Retinal pigment epithelial cell (primary cell): ENCODE measurements around the gene FN3K.
A peak's percentile ranks its signal among the peaks of the same experiment; 100 is the strongest.

Source experiments
- DNase-seq: peaks from one replicate; pipeline ENCODE4 v3.0.0-alpha.2; 2010; ENCODE audit warnings: low read depth
- H3K4me3 ChIP-seq: 2 replicates; pipeline ENCODE4 v1.5.1; 2011; ENCODE audit warnings: mild to moderate bottlenecking, low read length, control low read depth, moderate library complexity
- TF ChIP-seq, protein P1 (sequence below): conservative IDR thresholded peaks from 2 replicates; pipeline ENCODE4 v1.5.1; 2011; ENCODE audit warnings: low read depth, low read length, control low read depth, inconsistent platforms

Gene FN3K

DNA sequence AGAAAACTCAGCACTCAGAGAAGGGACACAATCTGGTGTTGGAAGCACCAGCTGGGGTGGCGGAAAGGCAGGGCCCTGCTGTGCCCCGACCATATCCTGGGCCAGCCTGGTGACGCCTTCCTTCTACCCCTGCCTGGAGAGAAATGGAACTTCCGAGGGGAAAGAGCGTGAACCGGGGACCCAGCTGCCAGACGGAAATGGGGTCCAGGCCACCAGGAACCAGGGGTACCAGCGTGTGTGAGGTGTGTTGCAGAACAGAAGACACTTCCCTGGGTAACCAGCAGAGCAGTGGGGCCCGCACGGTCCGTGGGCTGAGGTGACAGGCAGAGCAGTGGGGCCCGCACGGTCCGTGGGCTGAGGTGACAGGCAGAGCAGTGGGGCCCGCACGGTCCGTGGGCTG is 43.7 kb upstream of the FN3K start:
- DNase-seq, result no peak
- no peak overlapping the region for H3K4me3 ChIP-seq
- TF ChIP-seq, protein P1, sequence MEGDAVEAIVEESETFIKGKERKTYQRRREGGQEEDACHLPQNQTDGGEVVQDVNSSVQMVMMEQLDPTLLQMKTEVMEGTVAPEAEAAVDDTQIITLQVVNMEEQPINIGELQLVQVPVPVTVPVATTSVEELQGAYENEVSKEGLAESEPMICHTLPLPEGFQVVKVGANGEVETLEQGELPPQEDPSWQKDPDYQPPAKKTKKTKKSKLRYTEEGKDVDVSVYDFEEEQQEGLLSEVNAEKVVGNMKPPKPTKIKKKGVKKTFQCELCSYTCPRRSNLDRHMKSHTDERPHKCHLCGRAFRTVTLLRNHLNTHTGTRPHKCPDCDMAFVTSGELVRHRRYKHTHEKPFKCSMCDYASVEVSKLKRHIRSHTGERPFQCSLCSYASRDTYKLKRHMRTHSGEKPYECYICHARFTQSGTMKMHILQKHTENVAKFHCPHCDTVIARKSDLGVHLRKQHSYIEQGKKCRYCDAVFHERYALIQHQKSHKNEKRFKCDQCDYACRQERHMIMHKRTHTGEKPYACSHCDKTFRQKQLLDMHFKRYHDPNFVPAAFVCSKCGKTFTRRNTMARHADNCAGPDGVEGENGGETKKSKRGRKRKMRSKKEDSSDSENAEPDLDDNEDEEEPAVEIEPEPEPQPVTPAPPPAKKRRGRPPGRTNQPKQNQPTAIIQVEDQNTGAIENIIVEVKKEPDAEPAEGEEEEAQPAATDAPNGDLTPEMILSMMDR, result no peak

DNA sequence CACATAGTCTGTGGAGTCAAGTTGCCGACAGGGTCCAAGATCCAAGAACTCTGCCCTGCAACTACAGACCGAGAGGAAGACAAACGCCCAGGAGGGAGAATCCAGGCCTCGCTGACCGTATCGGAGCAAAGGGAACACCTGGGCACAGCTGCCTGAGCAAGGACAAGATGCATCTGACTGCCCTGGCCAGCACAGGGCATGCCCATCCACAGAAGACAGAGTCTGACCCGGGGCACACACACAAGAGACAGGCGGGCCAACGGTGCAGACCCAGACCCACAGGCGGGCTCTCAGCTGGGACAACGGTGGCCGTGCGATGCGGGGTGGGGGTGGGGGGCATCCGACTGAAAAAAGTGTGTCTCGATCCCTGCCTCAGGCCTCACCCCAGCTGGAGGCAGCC is 43.1 kb upstream of the FN3K start:
- TF ChIP-seq, protein P1, result no peak
- H3K4me3 ChIP-seq, result no peak overlapping the region
- DNase-seq, result no peak

DNA sequence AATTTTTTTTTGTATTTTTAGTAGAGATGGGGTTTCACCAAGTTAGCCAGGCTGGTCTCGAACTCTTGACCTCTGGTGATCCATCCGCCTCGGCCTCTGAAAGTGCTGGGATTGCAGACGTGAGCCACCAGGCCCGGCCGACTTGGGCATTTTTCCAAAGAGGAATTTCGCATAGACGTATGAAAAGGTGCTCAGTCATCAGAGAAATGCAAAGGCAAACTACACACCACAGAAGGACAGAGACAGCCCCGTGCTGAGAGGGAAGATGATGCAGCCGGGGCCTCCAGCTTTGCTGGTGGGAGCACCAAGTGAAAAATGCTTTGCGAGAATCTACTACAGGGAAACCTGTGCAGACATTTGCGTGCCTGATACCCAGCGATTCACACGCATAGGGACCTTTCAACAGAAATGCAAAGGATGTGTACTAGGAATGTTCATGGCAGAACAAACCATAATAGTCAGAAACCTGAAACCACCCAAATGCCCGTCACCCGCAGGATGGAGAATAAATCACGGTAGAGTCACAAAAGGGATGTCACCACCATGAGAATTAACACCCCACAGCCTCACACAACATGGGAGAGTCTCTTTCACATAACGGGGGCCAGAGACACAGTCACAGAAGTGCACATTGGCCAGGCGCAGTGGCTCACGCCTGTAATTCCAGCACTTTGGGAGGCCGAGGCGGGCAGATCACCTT is 42.1 kb upstream of the FN3K start:
- no peak for DNase-seq
- no peak overlapping the region for H3K4me3 ChIP-seq
- TF ChIP-seq, protein P1, result no peak

DNA sequence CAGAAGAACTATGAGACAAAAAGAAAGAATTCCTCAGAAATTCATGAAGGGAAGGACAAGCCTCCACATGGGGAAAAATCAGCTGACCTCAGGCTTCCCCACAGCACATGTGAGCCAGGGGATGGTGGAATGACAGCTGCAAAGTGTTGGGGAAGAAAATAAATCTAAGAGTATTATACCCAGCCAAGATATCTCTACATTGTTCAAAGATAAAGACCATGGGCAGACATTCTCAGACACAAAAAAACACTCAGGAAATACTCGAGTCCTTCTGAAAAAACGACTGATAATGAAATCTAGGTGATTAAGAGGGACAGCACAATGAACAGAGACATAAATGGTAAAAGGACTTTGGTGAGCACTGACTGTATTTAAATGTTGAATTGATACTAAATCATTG is 40.8 kb upstream of the FN3K start:
- TF ChIP-seq, protein P1, result no peak
- DNase-seq, result no peak
- no peak overlapping the region for H3K4me3 ChIP-seq

DNA sequence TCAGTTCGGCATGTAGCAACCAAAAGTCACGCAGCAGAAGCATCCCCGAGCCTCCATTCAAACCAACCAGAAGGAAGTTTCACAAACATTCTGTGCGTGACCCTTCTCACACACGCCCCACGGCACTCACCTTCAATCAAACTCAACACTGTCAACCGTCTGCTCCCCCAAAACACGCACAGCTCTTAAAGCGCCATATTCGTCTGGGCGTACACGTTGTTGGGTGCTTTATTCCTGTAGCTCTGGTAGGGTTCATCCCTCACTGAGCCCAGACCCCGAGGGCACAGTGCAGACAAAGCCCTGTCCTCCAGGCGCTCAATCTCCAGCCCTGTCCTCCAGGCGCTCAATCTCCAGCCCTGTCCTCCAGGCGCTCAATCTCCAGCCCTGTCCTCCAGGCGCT is 39.2 kb upstream of the FN3K start:
- TF ChIP-seq, protein P1, result no peak
- H3K4me3 ChIP-seq, result no peak overlapping the region
- no peak for DNase-seq

DNA sequence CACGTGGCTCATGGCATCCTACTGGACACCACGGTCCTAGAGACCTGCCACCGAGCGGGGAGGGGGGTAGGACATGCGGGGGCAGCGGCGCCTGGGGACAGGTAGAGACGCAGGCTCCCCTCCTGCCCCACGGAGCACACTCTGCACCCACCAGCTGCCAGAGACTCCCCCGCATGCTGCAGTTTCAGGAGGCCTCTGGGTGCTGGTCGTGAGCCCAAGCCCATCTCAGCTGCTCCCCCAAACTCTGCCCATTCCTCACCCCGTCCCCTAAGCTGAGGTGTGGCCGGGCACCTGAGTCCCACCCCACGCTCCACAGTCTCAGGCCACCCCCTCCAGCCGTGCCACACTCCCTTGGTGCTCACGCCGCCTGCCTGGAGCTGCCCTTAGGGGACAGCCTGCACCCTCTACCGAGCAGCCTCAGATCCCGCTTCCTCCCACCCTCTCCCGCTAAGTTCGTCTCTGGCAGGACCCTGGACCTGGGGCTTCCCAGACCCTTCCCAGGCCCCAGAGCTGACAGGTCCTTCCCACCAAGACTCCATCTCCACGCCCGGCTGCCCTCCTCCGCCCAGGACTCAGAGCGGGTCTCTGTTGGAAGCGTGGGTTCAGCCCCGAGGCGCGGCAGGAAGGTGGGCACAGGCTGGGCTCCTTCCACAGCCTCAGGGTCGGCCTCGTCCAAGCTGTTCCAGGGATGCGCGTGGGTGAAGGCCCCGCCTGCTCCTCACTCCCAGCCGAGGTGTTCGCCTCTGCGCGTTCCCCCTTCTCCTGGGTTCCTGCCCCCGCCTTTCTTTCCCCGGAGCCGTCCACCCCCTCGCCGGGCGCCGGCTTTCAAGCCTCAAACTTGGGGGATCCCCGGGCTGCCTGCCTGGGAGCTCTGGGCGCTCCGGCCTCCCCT is 38.3 kb upstream of the FN3K start:
- TF ChIP-seq, protein P1, result no peak
- H3K4me3 ChIP-seq, result peak overlapping the region; percentile 56
- no peak for DNase-seq

DNA sequence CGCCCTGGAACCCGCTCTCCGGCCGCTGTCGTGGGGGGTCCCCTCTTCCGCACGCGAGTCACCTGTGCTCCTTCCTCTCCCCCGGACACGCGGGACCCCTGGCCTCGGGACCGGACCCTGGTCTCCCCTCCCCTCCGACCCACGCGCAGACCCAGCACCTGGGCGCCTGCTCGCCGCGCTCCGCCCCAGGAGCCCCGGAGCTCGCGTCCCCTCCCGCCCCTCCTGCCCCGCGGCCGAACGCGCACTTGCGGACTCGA is 37.7 kb upstream of the FN3K start:
- peak overlapping the region; percentile 56 for H3K4me3 ChIP-seq
- no peak for DNase-seq
- TF ChIP-seq, protein P1, result no peak
